HUES64 (cell line): ENCODE data around the gene ANO10.
"Not testable (repeated sequence)": the region's sequence is repeated elsewhere in the genome, so short reads cannot be mapped to it uniquely, and the experiment has no call there.

Experiments
- H3K27ac ChIP-seq: 2 replicates; pipeline ENCODE4 v1.7.0; 2013; ENCODE audit warnings: low read depth, low read length, inconsistent platforms
- H3K27me3 ChIP-seq: 2 replicates; pipeline ENCODE4 v1.6.1; 2013; ENCODE audit warnings: mild to moderate bottlenecking, low read length; ENCODE audit not compliant: insufficient read depth
- H3K36me3 ChIP-seq: 2 replicates; pipeline ENCODE4 v1.6.1; 2013; ENCODE audit warnings: mild to moderate bottlenecking, low read length; ENCODE audit not compliant: insufficient read depth
- H3K4me1 ChIP-seq: 2 replicates; pipeline ENCODE4 v1.6.1; 2013; ENCODE audit warnings: mild to moderate bottlenecking, low read length, moderate library complexity; ENCODE audit not compliant: insufficient read depth
- H3K4me3 ChIP-seq: 2 replicates; pipeline ENCODE4 v1.5.1; 2013; ENCODE audit warnings: mild to moderate bottlenecking, low read length, moderate library complexity
- H3K9ac ChIP-seq: 2 replicates; pipeline ENCODE4 v1.6.1; 2013; ENCODE audit warnings: mild to moderate bottlenecking, low read depth, low read length
- H3K9me3 ChIP-seq: 2 replicates; pipeline ENCODE4 v1.6.1; 2013; ENCODE audit warnings: low read depth, low read length; ENCODE audit not compliant: insufficient read depth
- WGBS: fragments of 150-250, 120-280 bp; methylation state at CpG from one replicate; pipeline ENCODE4 v1.1.7; 2013; ENCODE audit warnings: missing lambda C conversion rate; 5-methylcytosine and 5-hydroxymethylcytosine counted together

ANO10 gene

DNA sequence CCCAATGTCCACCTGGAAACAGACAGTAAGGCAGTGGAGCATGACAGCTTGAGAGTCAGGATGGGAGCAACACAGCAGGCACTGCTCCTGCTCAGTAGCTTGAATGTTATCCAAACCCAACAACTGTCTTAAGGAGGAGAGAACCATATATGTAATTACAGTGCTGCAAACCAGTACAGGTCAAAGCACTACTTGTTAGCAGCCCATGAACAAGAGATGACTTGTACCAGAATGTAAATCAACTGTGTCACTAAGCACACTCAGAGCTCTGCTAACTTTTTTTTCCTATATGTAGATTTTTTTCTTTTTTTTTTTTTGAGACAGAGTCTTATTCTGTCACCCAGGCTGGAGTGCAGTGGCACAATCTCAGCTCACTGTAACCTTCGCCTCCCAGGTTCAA, 87.1 kb downstream of the ANO10 start:
- Histone ChIP-seq H3K36me3 (no peaks in the 10 kb centered on the region; the same call in 1 of the 2 replicates), H3K4me1 (peaks cover 42% of the 10 kb centered on the region), H3K27ac (no peak overlapping the region), H3K4me3 (no peak overlapping the region), H3K9ac (no peak overlapping the region), H3K27me3 (no peaks in the 10 kb centered on the region), H3K9me3 (no peaks in the 10 kb centered on the region)
- 98% methylated on average over 1 of the region's 1 CpG for WGBS

DNA sequence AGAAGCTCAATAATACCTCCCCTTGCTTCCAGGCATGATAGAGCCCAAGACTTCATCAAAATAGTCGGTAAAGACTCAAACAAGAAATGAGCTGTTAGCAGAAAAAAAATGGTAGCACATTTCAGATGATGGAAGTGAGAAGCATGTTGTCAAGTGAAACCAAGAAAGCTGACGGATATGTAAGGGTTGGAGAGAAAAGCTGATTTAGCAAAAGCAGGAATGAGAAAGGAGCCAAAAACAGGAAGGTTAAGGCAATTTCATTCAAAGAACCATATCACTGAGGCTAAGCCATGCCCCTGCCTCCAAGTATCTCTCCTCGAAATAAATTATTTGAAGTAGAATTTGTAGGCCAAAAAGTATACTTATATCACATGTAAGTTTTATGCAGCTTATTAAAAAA, 88.8 kb downstream of the ANO10 start:
- Histone ChIP-seq H3K4me3 (no peak overlapping the region), H3K27ac (no peak overlapping the region), H3K9ac (no peak overlapping the region), H3K27me3 (no peaks in the 10 kb centered on the region), H3K36me3 (no peaks in the 10 kb centered on the region; the same call in 1 of the 2 replicates), H3K4me1 (peaks cover 31% of the 10 kb centered on the region), H3K9me3 (no peaks in the 10 kb centered on the region; the same call in 1 of the 2 replicates)
- 94% methylated on average over 2 of the region's 3 CpGs for WGBS

DNA sequence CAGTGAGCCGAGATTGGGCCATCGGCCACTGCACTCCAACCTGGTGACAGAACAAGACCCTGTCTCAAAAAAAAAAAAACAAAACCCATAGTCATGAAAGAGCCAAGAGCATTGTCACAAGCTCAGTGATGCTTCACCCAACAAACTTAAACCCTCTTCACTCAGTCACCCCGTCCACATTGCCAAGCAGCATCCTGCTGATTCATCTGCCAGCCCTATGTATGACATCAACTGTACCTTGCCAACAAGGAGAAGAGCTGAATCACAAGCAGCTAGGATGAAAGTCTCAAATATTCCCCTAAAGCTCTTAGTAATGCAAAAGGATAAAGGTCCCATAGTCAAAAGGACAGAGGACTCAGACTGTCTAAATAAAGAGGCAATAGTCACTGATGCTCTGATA, 90.0 kb downstream of the ANO10 start:
- Histone ChIP-seq H3K27me3 (no peaks in the 10 kb centered on the region), H3K36me3 (no peaks in the 10 kb centered on the region; the same call in 1 of the 2 replicates), H3K9me3 (no peaks in the 10 kb centered on the region; the same call in 1 of the 2 replicates), H3K4me3 (no peak overlapping the region), H3K27ac (no peak overlapping the region), H3K9ac (no peak overlapping the region), H3K4me1 (peaks cover 20% of the 10 kb centered on the region)
- WGBS, result 95% methylated on average over 3 of the region's 3 CpGs

DNA sequence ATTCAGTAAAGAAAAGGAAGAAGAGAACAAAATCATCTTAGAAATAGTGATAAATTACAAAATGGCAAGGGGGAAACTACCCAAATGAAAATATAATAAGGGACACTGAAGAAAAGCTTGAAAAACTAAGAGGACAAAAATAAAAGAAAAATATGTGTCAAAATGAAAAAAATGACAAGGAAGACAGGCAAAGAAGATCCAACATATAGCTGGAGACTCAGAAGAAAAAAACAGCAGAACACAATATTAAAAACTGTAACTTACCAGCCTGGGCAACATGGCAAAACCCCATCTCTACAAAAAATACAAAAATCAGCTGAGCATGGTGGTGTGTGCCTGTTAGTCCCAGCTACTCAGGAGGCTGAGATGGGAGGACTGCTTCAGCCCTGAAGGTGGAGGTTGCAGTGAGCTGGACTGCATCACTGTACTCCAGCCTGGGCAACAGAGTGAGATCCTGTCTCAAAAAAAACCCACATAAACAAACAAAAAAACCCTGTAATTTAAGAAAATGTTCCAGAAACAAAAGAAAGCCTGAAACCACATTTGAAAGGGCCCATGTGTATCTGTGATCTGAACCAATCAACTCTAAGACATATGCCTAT, 93.2 kb downstream of the ANO10 start:
- Histone ChIP-seq H3K9ac (no peak overlapping the region), H3K4me3 (no peak overlapping the region), H3K27me3 (no peaks in the 10 kb centered on the region), H3K9me3 (no peaks in the 10 kb centered on the region; the same call in 1 of the 2 replicates), H3K27ac (no peak overlapping the region), H3K36me3 (no peaks in the 10 kb centered on the region; the same call in 1 of the 2 replicates), H3K4me1 (no peaks in the 10 kb centered on the region; the same call in 1 of the 2 replicates)

DNA sequence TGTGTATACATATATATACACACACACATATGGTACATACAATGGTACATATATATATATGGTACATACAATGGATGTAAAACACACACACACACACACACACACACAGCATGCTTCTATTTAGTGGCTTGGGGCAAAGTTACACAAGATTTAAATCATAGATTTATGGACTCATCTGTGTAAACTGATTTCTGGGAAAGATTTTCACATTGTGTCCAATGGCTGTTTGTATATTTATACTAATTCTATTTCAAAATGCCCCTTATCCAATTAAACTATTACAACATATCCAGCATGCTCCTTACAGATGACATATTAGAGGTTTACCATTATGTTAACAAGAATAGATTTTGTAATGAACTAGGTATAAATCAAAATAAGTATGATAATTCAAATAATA, 94.9 kb downstream of the ANO10 start:
- Histone ChIP-seq H3K9me3 (no peaks in the 10 kb centered on the region; the same call in 1 of the 2 replicates), H3K4me3 (no peak overlapping the region), H3K9ac (no peak overlapping the region), H3K27me3 (no peaks in the 10 kb centered on the region), H3K4me1 (no peaks in the 10 kb centered on the region), H3K36me3 (no peaks in the 10 kb centered on the region; the same call in 1 of the 2 replicates), H3K27ac (no peak overlapping the region)

DNA sequence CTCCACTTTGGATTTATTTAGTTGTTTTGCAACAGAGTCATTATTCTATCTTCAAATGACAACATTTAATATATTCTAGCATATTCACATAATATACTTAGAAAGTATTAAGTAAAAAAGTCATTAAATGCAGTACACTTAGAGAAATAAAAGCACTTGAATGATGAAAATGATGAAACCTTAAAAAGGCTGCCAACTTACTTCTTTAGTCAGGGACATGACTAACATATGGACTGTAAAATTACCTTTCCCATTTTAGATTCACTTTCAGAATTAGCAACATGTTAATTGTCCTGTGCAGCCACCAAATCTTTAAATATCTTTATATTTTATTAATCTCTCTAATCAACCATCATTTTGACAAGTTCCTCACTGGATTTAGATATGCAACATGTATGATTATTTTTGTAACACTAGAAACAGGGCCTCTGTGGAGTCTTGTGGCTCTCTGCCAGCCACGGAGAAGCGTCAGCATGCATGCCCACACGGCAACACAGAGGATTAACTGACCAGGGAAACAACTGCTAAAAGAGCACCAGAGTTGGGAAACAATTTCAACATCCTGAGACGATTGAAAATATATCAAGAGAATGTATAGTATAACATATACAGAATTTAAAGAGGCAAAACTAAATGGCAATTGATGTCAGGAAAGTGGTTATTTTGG, 95.7 kb downstream of the ANO10 start:
- Histone ChIP-seq H3K27me3 (no peaks in the 10 kb centered on the region), H3K36me3 (peaks cover 4% of the 10 kb centered on the region; the same call in 1 of the 2 replicates), H3K4me1 (no peaks in the 10 kb centered on the region), H3K27ac (no peak overlapping the region), H3K9me3 (no peaks in the 10 kb centered on the region; the same call in 1 of the 2 replicates), H3K4me3 (no peak overlapping the region), H3K9ac (no peak overlapping the region)
- WGBS, result 97% methylated on average over 3 of the region's 4 CpGs

DNA sequence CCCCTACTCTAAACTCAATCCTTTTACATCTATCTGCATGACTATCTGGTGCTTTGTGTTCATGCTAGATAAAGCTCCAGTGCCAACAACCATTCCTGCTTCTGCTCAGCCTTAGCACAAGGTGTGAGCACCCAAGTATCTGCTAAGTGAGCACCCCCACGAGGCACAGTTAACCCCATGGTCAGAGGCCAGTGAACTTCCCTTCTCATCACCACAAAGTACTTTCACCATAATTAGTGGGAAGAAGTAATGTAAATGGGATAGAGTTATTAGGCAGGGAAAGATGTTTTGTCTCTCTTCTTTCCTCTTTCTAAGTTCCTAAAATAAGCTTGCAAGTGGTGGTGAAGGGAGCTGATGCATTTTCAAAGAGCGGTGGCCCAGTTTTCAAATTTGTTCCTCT, 96.4 kb downstream of the ANO10 start:
- H3K4me1 ChIP-seq, result no peaks in the 10 kb centered on the region
- 0 out of 2 replicates have a peak, but pooled peaks cover 9% of the 10 kb centered on the region for H3K36me3 ChIP-seq
- no peak overlapping the region for H3K4me3 ChIP-seq
- H3K9me3 ChIP-seq, result no peaks in the 10 kb centered on the region; the same call in 1 of the 2 replicates
- H3K27ac ChIP-seq, result no peak overlapping the region
- H3K9ac ChIP-seq, result no peak overlapping the region
- no peaks in the 10 kb centered on the region for H3K27me3 ChIP-seq
- WGBS, result 92% methylated on average over 2 of the region's 2 CpGs

DNA sequence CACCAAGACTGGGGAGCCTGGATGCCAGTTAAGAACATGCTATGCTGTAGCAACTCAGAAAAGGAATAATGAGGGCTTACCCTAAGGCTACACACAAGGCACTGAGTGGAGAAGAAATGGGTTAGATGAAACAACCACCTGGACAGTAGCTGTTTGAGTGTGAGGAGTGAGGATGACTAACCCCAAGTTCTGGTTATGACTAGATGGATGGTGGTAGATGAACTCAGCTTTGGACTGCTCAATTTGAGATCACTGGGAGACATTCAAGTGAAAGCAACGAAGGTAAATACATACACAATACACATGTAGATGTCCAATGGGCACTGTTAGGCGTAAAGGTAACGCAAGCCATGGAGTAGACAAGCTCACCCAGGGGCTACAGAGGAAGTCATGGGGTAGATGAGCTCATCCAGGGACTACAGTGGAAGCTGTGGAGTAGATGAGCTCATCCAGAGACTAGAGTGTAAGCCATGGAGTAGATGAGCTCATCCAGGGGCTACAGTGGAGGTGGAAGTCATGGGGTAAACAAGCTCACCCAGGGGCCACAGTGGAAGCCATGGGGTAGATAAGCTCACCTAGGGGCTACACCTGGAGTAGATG, 98.3 kb downstream of the ANO10 start:
- no peak overlapping the region for H3K27ac ChIP-seq
- H3K36me3 ChIP-seq, result peaks cover 18% of the 10 kb centered on the region
- no peaks in the 10 kb centered on the region for H3K4me1 ChIP-seq
- no peak overlapping the region for H3K9ac ChIP-seq
- no peaks in the 10 kb centered on the region for H3K27me3 ChIP-seq
- peaks cover 3% of the 10 kb centered on the region; the same call in 1 of the 2 replicates for H3K9me3 ChIP-seq
- H3K4me3 ChIP-seq, result no peak overlapping the region
- 94% methylated on average over 3 of the region's 3 CpGs for WGBS

DNA sequence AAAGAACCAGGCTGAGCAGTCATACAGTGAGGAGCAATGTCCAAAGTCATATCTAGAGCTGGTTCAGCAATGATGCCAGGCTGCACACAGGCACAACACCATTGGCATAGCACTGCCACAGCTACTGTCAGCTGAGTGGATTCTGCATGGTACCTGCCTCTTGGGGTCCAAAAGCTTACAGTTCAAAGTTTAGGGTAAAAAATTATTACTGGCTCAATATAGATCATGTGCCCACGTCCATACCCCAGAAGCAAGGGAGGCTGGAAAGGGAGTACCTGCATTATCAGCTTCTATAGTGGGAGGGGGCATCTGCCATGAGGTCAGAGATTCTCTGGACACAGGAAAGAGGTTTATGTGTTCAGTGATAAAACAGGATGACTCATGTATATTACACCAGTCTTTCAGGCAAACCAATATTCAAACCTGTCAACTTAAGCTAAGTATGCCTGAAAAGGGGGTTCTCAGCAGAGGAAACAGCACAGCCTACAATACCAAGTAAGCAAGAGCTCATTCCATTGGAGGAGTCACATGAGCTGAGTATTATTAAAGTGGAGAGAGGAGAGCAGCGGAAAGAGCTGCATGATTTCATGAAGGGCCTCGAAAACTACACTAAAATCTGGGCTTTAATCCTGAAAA, 99.0 kb downstream of the ANO10 start:
- H3K4me1 ChIP-seq, result no peaks in the 10 kb centered on the region
- H3K4me3 ChIP-seq, result no peak overlapping the region
- H3K9me3 ChIP-seq, result peaks cover 3% of the 10 kb centered on the region; the same call in 1 of the 2 replicates
- WGBS, result 95% methylated on average over 3 of the region's 3 CpGs
- H3K27me3 ChIP-seq, result no peaks in the 10 kb centered on the region
- H3K27ac ChIP-seq, result no peak overlapping the region
- H3K9ac ChIP-seq, result no peak overlapping the region
- peaks cover 18% of the 10 kb centered on the region for H3K36me3 ChIP-seq

DNA sequence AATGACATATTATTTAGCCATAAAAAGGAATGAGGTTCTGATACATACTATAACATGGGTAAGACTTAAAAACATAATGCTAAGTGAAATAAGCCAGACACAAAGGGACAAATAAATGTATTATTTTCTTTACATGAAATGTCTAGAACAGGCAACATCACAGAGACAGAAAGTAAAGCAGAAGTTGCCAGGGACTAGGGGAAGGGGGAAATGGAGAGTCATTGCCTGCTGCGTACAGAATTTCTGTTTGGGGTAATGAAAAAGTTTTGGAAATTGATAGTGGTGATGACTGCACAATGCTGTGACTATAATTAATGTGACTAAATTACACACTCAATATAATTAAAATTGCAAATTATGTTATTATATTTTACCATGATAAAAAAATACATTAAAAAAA, 99.9 kb downstream of the ANO10 start:
- Histone ChIP-seq H3K27ac (no peak overlapping the region), H3K9me3 (peaks cover 3% of the 10 kb centered on the region; the same call in 1 of the 2 replicates), H3K36me3 (peaks cover 18% of the 10 kb centered on the region), H3K4me3 (no peak overlapping the region), H3K9ac (no peak overlapping the region), H3K4me1 (no peaks in the 10 kb centered on the region), H3K27me3 (no peaks in the 10 kb centered on the region)
- WGBS, result 88% methylated on average over 1 of the region's 1 CpG

DNA sequence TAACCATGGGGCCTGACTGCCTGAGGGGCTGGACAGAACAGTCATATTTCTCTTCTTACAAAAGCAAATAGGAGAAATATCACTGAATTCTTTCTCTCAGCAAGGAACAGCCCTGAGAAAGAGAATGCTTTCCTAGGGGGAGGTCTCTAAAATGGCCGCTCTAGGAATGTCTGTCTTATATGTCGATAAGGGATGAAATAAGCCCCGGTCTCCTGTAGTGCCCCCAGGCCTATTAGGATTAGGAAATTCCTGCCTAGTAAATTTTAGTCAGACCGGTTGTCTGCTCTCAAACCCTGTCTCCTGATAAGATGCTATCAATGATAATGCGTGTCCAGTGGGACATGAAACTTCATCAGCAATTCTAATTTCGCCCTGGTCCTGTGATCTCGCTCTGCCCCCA, 103.3 kb downstream of the ANO10 start:
- H3K36me3 ChIP-seq, result peaks cover 18% of the 10 kb centered on the region
- not testable (repeated sequence) for H3K4me3 ChIP-seq, H3K27me3 ChIP-seq, H3K4me1 ChIP-seq, H3K27ac ChIP-seq, H3K9ac ChIP-seq, H3K9me3 ChIP-seq
- 95% methylated on average over 7 of the region's 7 CpGs for WGBS
